Stimulated activated naive CD4-positive, alpha-beta T cell (primary cell): ENCODE measurements around the gene SLC1A7.

Experiments
- DNase-seq, 6 experiments: peaks; one replicate each; lab custom pipeline; 2025; lab: John Stamatoyannopoulos, UW

The SLC1A7 gene

DNA sequence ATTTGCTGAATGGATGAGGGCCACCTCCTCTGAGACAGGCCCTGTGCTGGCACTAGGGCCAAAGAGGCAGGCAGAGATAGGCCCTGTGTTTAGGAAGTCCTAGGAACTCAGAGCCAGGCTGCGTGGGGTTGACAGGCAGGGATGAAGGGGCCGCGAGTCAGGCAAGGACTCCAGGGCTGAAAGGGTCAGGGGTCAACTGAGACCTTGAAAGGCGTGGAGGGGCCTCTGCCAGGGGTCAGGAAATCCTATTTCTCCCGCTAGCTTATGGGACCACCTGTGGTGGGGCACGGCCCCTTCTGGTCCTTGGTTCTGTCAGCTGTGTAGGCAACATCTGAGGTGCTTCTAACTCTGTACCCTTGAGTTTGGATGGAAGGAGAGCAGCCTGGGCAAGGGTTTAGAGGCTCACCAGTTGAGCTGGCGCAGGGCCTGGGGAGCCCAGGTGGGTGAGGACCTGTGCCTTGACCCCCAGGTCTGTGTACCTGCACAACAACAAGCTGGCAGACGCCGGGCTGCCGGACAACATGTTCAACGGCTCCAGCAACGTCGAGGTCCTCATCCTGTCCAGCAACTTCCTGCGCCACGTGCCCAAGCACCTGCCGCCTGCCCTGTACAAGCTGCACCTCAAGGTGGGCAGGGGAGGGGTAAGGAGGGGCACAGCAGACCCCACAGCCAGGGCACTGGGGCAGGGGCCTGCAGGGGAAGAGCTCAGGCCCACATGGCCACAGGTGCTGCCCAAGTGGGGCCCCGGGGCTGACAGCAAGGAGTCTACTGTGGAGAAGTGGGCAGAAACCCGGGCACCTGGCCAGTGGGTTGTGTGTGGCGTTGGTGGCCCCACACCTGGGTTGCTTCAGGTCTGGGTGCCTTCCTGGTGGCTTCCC is 65.5 kb downstream of the SLC1A7 start:
- no peak for DNase-seq

DNA sequence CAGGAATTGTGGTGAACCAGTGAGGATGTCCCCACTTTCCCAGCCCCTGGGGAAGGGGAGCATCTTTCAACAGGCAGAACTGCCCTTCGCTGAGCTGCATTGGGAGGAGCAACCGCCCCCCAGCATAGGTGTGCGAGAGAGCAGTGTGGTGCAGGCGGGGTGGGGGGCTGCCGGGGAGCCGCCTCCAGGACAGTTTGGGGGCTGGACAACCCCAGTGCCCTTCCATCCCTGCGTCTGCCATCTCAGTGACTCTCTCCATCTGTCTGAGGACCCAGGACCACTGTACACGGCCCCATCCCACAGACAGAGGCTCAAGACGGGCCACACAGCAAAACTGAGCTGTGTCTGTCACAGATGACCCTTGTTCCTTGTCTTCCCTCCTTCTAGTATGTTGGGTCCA is 66.3 kb downstream of the SLC1A7 start:
- DNase-seq = no peak

DNA sequence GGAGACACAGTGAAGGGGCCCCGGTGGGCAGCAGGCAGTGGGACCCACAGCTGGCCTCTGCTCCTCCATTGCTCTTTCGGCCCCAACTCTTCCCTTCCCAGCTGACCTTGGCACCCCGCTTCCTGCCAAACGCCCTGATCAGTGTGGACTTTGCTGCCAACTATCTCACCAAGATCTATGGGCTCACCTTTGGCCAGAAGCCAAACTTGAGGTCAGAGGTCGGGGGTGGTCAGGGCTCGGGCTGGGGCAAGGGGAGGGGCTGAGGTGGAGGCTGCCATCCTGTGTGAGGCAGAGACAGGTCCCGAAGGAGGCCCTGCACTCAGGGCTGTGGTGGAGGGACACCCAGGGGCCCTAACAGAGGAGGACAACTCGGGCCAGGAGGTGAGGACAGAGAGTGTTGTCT is 66.7 kb downstream of the SLC1A7 start:
- DNase-seq = no peak

DNA sequence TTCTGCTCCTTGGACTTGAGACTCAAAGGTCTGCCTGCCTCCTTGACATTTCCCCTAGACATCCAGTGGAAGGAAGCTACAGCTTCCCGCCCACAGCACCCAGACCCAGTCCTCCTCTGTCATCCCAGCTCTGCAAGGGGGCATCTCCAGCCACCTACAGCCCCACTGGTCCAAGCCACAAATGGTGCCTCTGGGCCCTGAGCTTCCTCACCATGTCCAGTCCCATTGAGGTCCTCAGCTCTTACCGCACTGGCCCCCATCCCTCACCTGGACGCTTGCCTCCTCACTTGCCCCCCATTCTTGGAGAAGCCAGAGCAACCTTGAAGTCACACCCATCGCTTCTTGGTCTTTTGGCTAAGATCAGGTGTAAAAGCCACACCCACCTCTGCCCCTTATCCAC is 67.2 kb downstream of the SLC1A7 start:
- no peak for DNase-seq

DNA sequence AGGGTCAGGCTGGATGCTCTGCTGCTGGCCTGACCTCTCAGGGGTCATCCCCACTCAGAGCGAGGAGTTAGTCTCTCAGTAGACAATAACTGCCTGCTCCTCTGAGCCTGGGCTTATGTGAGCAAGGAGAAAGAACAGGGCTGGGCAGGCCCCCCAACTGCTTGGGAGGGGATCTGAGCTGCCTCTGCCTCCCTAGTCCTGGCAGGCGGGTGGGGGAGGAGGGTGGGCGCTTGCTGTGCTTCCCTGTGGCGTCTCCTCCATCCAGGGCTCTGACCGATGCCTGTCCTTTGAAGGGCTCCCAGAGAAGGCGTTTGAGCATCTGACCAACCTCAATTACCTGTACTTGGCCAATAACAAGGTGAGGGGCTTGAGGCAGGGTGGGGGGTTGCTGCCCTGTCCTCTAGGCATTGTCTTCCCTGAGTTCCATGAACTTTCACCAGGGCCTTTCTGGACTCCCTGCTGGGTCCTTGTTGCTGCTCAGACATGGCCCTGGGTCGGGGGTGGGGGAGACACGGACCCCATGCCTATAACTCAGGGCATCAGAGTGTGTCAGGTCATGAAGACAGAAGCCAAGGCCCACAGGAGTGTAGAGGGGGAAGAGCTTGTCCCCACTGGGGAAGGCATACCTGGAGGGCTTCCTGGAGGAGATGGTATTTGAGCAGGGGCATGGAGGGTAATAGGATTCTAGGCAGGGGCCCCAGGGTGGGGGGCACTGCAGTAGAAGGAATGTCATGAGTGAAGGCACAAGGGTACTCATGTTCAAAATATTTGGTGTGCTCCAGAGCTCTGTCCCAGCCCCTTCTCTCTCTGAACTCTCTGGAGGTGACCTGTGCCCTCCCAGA is 67.9 kb downstream of the SLC1A7 start:
- no peak for DNase-seq

DNA sequence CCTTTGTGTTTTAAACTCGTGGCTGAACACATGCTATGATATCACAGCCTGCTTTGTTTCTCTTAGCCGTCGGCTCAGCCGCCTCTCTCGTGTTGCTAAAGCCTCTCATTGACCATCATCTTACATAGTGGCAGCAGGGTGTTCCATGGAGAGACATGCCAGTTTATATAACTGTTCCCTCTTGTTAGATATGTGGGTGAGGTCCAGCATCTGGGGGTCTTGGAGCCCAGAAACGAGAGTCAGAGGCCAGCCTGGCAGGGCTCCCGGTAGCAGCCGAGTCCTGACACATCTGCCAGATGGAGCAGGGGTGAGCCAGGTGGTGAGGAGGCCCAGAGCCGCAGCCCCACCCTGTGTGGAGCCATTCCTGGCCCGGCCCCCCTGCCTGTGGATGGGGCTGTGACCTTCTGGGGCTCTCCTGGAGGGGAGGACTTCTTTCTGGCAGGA is 68.5 kb downstream of the SLC1A7 start:
- no peak for DNase-seq

DNA sequence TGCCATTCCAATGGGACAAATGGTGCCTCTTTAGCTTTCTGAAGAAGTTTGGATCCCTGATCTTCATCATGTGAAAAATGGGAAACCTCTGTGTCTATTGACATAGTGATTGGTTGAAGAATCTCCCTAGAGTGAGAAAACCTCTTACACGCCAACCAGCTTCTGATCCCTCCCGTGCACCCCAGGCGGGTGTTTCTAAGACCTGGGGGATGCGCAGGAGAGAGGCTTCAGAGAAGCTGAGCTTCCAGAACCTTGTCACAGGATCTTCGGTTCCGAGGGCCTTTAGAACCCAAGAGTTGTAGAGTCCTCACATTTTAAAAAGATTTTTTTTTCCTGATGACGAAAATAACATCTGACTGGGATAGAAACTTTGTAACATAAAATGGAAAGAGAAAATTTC is 69.2 kb downstream of the SLC1A7 start:
- DNase-seq = no peak

DNA sequence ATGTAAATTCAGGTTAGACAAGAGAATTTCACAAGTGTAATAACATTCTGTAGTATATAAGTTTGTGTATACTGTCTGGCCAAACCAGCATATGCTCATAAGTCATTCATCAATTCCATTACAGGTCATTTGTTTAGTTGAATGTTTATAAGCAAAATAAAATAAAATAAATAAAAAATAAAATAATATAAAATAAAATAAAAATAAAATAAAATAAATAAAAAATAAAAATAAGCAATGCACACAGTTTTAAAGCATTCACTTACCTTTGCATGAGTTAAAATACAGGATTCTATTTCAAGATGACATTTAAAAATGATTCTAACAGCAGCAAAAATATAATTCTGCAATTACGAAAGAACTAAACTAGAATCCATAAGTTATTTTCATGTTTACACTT is 70.5 kb downstream of the SLC1A7 start:
- no peak for DNase-seq

DNA sequence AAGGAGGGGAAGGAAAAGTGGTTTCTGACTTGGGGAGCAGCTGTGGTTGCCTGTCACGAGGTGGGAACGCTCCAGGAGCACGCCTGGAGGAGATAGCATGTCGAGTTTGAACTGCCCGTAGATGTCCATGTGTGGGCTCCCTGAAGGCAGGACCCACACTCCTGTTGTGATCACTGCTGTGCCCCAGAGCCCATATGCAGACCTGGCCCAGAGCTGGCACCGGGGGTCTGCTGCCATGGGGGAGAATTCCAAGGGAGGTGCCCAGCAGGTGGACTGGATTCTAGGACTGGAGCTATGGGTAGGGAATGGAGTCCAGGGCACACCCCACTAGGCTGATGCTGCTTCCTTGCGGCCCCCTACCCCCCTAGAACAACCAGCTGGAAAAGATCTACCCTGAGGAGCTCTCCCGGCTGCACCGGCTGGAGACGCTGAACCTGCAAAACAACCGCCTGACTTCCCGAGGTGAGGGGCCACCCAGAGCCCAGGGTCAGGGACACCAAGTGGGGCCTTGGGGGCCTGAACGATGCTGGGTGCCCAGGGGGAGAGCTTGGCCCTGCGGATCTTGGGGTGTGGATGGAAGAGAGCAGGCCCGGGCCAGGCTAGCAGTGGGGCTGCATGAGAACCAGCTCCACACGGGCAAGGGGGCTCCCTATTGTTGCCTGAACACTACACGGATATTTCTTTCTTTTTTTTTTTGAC is 71.1 kb downstream of the SLC1A7 start:
- no peak for DNase-seq

DNA sequence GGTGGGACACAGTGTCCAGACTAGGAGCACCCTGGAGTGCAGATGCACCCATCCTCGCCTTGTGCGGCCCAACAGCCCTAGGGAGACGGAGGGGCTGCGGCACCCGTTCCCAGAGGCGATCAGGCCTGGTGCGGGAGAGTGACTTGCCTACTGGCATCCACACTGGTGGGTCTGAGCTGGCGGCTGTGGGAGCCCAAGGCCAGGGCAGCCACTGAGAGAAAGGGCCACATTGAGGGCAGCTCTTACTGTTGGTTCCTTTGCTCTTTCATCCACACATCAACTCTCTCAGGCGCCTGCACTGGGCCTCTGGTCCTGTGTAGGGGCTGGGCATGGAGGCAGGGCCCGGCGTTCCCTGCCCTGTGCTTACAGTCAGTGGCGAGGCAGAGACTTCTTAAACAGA is 71.8 kb downstream of the SLC1A7 start:
- DNase-seq = no peak

DNA sequence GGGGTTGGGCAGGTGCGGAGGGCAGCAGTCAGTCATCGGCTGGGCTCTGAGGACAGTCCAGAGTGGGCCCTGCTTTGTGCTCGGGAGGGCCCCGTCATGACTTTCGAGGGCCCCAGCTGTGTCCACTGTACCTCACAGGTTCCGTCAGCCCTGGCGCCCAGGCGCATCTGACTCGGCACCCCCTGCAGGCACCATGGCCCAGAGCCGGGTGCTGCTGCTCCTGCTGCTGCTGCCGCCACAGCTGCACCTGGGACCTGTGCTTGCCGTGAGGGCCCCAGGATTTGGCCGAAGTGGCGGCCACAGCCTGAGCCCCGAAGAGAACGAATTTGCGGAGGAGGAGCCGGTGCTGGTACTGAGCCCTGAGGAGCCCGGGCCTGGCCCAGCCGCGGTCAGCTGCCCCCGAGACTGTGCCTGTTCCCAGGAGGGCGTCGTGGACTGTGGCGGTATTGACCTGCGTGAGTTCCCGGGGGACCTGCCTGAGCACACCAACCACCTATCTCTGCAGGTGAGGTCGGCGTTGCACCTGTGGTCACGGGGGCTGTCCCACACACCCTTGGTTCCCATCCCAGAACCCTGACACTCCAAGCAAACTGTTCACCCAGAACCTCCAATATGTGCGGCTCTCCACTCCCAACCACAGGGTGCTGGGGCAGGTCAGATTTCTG is 72.6 kb downstream of the SLC1A7 start:
- no peak for DNase-seq

DNA sequence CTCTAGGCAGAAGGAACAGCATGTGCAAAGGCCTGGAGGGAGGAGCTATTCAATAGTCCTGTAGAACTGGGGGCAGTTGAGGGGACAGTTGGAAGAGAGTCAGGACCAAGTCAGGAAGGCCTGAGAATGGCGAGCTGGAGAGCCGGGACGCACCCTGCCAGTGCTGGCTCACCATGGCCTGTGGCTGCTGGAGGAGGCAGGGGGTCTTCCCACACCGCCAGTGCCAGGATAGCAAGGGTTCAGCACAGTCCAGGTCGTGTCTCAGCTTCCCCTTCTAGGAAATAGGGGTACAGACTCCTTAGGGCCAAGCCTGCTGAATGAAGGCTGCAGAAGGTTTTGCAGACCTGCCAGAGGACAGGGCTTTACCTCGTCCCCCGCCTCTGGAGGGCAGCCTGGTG is 73.2 kb downstream of the SLC1A7 start:
- DNase-seq = no peak

DNA sequence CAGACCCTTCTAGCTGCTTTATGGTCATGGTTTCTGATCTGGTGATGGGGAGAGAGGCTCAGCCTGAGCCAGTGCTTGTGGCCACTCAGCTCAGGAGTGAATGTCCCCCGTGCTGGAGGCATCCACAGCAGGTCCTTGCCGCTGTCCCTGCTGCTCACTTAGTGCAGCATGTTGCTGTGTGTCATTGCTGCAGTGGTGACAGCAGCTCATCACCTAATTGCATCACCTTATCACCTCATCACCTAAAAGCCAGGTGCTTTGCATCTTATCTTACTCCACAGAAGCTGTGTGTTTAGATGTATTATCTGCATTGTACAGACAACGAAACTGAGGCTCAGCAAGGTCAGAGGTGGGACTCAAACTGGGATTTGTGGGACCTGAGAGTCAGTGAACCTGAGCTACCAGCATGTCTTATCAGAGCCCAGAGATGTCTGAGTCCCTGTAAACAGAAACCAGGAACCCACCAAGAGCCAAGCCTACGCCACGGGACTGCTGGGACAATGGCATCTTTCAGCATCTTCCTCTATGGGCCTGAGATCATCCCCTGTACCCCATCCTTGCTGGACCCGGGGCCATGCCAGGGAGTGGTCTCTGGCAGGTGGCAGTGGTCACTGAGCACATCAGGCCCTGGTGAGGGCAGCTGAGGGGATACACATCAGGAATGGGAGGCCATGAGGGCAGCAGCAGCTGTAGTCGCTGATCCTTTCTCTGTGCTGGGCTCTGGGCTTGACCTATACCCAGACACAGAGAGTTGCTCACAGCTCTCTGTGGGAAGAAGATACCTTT is 73.9 kb downstream of the SLC1A7 start:
- no peak for DNase-seq

DNA sequence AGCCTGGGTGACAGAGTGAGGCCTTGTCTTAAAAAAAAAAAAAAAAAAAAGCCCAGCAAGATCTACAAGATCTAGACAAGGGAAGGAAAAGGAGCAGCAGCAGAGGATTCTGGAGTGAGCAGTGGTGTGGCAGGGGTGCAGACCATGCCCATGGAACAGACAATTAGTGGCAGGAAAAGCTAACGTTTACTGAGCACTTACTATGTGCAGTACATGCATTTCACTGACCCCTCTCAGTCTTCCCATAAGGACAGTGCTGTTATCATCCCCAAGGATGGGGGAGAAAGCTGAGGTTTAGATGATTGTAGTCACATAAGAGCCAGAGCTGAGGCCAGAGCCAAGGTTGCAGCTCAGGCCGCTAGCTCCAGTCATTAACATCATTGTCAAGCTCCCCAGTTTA is 74.6 kb downstream of the SLC1A7 start:
- DNase-seq = no peak

DNA sequence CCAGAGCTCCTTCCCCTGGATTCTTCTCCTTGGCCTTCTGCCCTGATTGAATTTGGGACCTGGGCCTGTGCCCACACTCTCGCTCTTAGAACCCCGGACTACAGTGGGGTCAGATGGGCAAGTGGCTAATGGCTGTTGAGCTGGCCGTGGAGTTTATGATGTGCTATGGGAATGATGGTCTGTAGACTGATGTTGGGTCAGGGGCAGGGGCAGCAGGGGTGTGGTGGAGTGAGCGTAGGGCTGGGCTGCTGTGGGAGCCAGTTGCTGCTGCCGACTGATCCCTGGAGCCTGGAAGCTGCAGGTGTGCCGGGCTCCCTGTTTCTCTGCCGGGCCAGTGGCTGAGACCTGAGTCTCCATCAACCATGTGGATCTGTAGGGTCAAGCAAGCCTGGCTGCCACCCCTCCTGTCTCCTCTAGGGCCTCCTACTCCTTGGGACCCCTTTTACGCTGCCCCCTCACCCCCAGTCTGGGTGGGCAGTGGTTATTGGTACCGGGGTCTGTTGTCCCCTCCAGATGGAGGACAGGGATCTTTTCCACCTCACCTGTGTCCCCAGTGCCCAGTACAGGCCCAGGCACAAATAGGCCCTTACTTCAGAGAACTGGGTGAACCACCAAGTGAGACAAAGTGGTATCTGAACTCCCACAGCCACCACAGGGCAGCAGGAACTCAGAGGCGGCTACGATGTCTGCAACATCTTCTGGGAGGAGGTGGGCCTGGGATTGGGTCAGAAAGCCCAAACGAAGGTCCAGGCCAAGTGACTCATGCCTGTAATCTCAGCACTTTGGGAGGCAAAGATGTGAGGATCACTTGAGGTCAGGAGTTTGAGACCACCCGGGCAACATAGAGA is 75.3 kb downstream of the SLC1A7 start:
- DNase-seq = no peak

DNA sequence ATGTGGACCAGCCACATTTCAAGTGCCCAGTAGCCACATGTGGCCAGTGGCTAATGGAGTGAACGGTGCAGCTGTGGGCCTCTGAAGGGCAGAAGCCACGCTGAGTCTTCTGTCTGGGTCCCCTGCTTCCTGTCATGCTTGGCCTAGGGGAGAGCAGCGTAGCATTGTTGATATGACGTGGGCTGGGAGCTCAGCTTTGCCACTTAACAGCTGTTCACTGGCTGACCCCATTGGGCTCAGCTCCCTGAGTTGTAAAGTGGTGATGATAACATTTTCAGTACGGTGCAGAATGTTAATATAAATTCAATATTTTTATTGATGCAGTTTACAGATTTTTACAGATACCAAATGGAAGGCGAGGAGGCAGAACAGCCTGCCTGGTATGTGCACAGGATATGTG is 76.0 kb downstream of the SLC1A7 start:
- no peak for DNase-seq

DNA sequence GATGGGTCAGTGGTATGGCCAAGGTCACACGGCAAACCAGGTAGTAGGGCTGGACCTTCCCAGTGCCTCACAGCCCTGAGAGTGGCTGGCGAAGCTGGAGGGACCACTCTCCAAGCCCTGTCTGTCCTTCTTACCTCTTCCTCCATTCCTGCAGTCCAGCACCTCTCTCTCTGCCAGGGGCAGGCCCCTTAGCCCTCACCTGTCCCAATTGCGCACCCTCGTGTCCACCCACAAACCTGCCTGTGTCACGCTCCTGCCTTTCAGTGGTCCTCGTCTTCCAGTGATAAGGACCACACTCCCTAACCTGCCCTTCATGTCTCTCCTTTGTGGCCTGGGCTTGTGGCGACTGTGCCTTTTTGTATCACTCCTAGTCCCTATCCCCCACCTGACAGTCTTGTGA is 77.0 kb downstream of the SLC1A7 start:
- no peak for DNase-seq

DNA sequence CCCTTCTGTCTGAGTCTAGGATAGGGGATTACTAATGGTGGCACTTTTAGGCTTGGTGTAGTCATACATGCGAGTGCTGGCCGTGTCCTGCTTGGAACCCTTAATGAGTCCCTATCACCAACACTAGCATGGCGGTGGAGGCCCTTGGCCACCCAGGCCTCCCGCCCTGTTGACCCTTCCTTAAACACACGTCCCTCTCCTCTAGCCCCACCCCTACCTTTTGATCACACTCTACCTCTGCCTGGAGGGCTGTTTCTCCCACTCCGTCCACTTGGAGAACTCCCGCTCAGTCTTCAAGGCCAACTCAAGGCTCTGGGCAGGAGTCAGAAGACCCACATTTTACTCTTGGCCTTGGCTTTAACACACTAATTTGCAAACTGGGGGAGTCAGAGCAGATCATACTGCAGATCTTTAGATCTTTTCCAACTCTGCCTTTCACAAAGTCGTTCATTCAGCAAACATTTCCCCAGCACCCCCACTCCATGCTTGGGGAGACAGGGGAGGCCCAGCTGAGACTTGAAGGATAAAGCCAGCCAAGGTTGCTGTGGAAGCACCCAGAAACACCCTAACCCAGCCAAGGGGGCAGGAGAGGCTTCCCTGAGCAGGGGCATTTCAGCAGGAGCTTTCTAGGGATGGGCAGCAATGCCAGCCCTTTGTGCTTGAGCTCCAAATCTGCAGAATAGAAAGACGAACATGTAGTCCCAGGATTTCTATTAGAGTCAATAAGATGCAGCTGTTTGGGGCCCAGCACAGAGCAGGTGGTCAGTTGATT is 78.5 kb downstream of the SLC1A7 start:
- no peak for DNase-seq
